Activated CD8-positive, alpha-beta memory T cell treated with anti-CD3 and anti-CD28 coated beads for 36 hours (primary cell): ENCODE data around the gene KRT26. TPM values are rescaled to one million over a fixed set of nuclear protein-coding genes. Genes with fewer than 3 reads are reported as not detected.
"Not testable (repeated sequence)": the region's sequence is repeated elsewhere in the genome, so short reads cannot be mapped to it uniquely, and the experiment has no call there.

Experiments used
- CTCF ChIA-PET: fragments of 350-600 bp; sonication (Branson Sonifier 250); formaldehyde crosslinking; loops from one replicate; lab custom pipeline; 2021; ENCODE audit warnings: antibody characterized with exemption; lab: Charles Lee
- POLR2A ChIA-PET: fragments of 350-600 bp; sonication (Branson Sonifier 250); formaldehyde crosslinking; loops from one replicate; lab custom pipeline; 2021; ENCODE audit warnings: antibody characterized with exemption; lab: Charles Lee
- total RNA-seq, 2 experiments: library from RNA; stranded (reverse); gene quantifications; one replicate each; pipeline ENCODE4 v1.2.3, GENCODE V29; 2021

KRT26 gene
- total RNA-seq, 2 experiments from 2014 or later = not detected

- ChIA-PET CTCF (no interaction called here), POLR2A (no interaction called here)
Measured at GRCh38 chr17:40751065-40751464, 20.9 kb downstream of the KRT26 start.

- POLR2A ChIA-PET = no interaction called here
Measured at GRCh38 chr17:40750391-40750790, 21.6 kb downstream of the KRT26 start.

GRCh38 chr17:40748666-40749065 is 23.3 kb downstream of the KRT26 start:
- CTCF ChIA-PET = not testable (repeated sequence)

More at GRCh38 chr17:40750391-40750790, 21.6 kb downstream of the KRT26 start:
- CTCF ChIA-PET = no interaction called here

GRCh38 chr17:40738553-40738952 is 33.4 kb downstream of the KRT26 start:
- ChIA-PET POLR2A (interaction anchor here (0.6 kb wide), 1 partner anchor 85 kb away, joined by 3 read pairs; no protein-coding TSS in a partner anchor), CTCF (no interaction called here)

More at GRCh38 chr17:40748666-40749065, 23.3 kb downstream of the KRT26 start:
- POLR2A ChIA-PET = not testable (repeated sequence)

- CTCF ChIA-PET = no interaction called here
- POLR2A ChIA-PET = no interaction called here
Measured at GRCh38 chr17:40735016-40735415, 37.0 kb downstream of the KRT26 start.

- ChIA-PET POLR2A (no interaction called here), CTCF (no interaction called here)
Measured at GRCh38 chr17:40734018-40734417, 38.0 kb downstream of the KRT26 start.

GRCh38 chr17:40730970-40731369 is 41.0 kb downstream of the KRT26 start:
- CTCF ChIA-PET = interaction anchor here (0.6 kb wide), 1 partner anchor 59 kb away, joined by 3 read pairs; no protein-coding TSS in a partner anchor

GRCh38 chr17:40727447-40728231 is 44.4 kb downstream of the KRT26 start:
- ChIA-PET POLR2A (no interaction called here), CTCF (interaction anchor here (0.7 kb wide), 1 partner anchor 1104 kb away, joined by 4 read pairs; no protein-coding TSS in a partner anchor)

More at GRCh38 chr17:40730970-40731369, 41.0 kb downstream of the KRT26 start:
- POLR2A ChIA-PET = no interaction called here

GRCh38 chr17:40726919-40727318 is 45.1 kb downstream of the KRT26 start:
- POLR2A ChIA-PET = no interaction called here
- CTCF ChIA-PET = no interaction called here

- CTCF ChIA-PET = no interaction called here
- POLR2A ChIA-PET = no interaction called here
Measured at GRCh38 chr17:40724656-40725055, 47.3 kb downstream of the KRT26 start.

GRCh38 chr17:40722241-40722640 is 49.8 kb downstream of the KRT26 start:
- POLR2A ChIA-PET = no interaction called here
- CTCF ChIA-PET = no interaction called here

GRCh38 chr17:40720899-40721298 is 51.1 kb downstream of the KRT26 start:
- POLR2A ChIA-PET = no interaction called here
- CTCF ChIA-PET = no interaction called here

GRCh38 chr17:40718930-40719329 is 53.1 kb downstream of the KRT26 start:
- ChIA-PET CTCF (no interaction called here), POLR2A (no interaction called here)

GRCh38 chr17:40717776-40718175 is 54.2 kb downstream of the KRT26 start:
- POLR2A ChIA-PET = no interaction called here
- CTCF ChIA-PET = no interaction called here

Other genes with a start within 250 kb of the KRT26 start
- gene CCR7, start 206.7 kb downstream of the KRT26 start, total RNA-seq = 100 to 1,000 TPM; 120 to 125 TPM
- 100 to 1,000 TPM in 1 of 2 experiments, 10 to 100 TPM in 1; 97.7 to 106 TPM for gene SMARCE1, start 124.4 kb downstream of the KRT26 start, total RNA-seq
- not detected for gene KRT222, start 107.0 kb downstream of the KRT26 start, total RNA-seq
- not detected for gene KRT24, start 68.4 kb downstream of the KRT26 start, total RNA-seq
- not detected for gene KRT25, start 16.9 kb downstream of the KRT26 start, total RNA-seq
- not detected for gene KRT27, start 10.3 kb upstream of the KRT26 start, total RNA-seq
- gene KRT28, start 27.8 kb upstream of the KRT26 start, total RNA-seq = not detected
- gene KRT10, start 50.4 kb upstream of the KRT26 start, total RNA-seq = 10 to 100 TPM; 44.6 to 45.2 TPM
- not detected for gene KRT12, start 95.0 kb upstream of the KRT26 start, total RNA-seq
- gene KRT20, start 113.0 kb upstream of the KRT26 start, total RNA-seq = not detected
- not detected for gene KRT23, start 165.4 kb upstream of the KRT26 start, total RNA-seq
- gene KRT39, start 194.7 kb upstream of the KRT26 start, total RNA-seq = not detected
- not detected for gene KRT40, start 212.1 kb upstream of the KRT26 start, total RNA-seq
- gene KRTAP3-3, start 222.0 kb upstream of the KRT26 start, total RNA-seq = not detected
- gene KRTAP3-2, start 227.7 kb upstream of the KRT26 start, total RNA-seq = not detected
- gene KRTAP3-1, start 236.9 kb upstream of the KRT26 start, total RNA-seq = not detected